HFFc6 (cell line): ENCODE results near the gene PHLDA3. TPM values are rescaled to one million over a fixed set of nuclear protein-coding genes. Genes with fewer than 3 reads are reported as not detected.

ENCODE experiments used
- DNase-seq: peaks from one replicate; pipeline ENCODE4 v3.0.0-alpha.2; 2018
- H3K27ac Mint-ChIP-seq: 2 replicates; pipeline ENCODE4 v1.8.0; 2020; ENCODE audit warnings: mild to moderate bottlenecking, mixed read lengths
- H3K27me3 Mint-ChIP-seq: 2 replicates; pipeline ENCODE4 v1.8.0; 2021; ENCODE audit warnings: mild to moderate bottlenecking, moderate library complexity, mixed read lengths; ENCODE audit not compliant: insufficient read depth
- H3K36me3 Mint-ChIP-seq: 2 replicates; pipeline ENCODE4 v1.8.0; 2021; ENCODE audit warnings: low read depth, mixed read lengths
- H3K4me1 Mint-ChIP-seq: 2 replicates; pipeline ENCODE4 v1.8.0; 2020; ENCODE audit warnings: low read depth, mixed read lengths
- H3K4me3 Mint-ChIP-seq: 2 replicates; pipeline ENCODE4 v1.8.0; 2020; ENCODE audit warnings: mild to moderate bottlenecking, moderate library complexity, mixed read lengths
- H3K9me3 Mint-ChIP-seq: 2 replicates; pipeline ENCODE4 v1.8.0; 2020; ENCODE audit warnings: mild to moderate bottlenecking, mixed read lengths
- total RNA-seq, 6 experiments: library from RNA; stranded (reverse); fragmentation: NEBNext Ultra II Directional; extraction: Animal tissue kit (Norgen Biotek cat#: 25700); gene quantifications; 2 replicates in 1 of 6; 3 replicates in 5 of 6; pipeline ENCODE4 v1.2.3, GENCODE V29; 2021
- TF ChIP-seq, protein P1 (sequence below): fragments of 200-600 bp; sonication (generic); IDR thresholded peaks from 2 replicates; pipeline ENCODE4 v1.5.0; 2021; ENCODE audit warnings: antibody characterized with exemption, mild to moderate bottlenecking

PHLDA3 gene
- total RNA-seq, 6 experiments from 2014 or later, result 101 to 113 (median 108) TPM

GRCh38 chr1:201443747-201444146 is 25.2 kb downstream of the PHLDA3 start:
- peaks cover 13% of the 10 kb centered on the region for H3K27me3 Mint-ChIP-seq
- H3K27ac Mint-ChIP-seq, result no peak overlapping the region
- no peak overlapping the region for H3K4me3 Mint-ChIP-seq
- peaks cover 21% of the 10 kb centered on the region for H3K4me1 Mint-ChIP-seq
- H3K36me3 Mint-ChIP-seq, result peaks cover 5% of the 10 kb centered on the region
- H3K9me3 Mint-ChIP-seq, result peaks cover 5% of the 10 kb centered on the region
- no peak for DNase-seq
- TF ChIP-seq, protein P1, sequence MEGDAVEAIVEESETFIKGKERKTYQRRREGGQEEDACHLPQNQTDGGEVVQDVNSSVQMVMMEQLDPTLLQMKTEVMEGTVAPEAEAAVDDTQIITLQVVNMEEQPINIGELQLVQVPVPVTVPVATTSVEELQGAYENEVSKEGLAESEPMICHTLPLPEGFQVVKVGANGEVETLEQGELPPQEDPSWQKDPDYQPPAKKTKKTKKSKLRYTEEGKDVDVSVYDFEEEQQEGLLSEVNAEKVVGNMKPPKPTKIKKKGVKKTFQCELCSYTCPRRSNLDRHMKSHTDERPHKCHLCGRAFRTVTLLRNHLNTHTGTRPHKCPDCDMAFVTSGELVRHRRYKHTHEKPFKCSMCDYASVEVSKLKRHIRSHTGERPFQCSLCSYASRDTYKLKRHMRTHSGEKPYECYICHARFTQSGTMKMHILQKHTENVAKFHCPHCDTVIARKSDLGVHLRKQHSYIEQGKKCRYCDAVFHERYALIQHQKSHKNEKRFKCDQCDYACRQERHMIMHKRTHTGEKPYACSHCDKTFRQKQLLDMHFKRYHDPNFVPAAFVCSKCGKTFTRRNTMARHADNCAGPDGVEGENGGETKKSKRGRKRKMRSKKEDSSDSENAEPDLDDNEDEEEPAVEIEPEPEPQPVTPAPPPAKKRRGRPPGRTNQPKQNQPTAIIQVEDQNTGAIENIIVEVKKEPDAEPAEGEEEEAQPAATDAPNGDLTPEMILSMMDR, result no peak

GRCh38 chr1:201436969-201437368 is 32.0 kb downstream of the PHLDA3 start:
- Mint-ChIP-seq H3K27ac (no peak overlapping the region), H3K9me3 (peaks cover 5% of the 10 kb centered on the region), H3K4me1 (peaks cover 19% of the 10 kb centered on the region), H3K4me3 (no peak overlapping the region), H3K27me3 (peaks cover 4% of the 10 kb centered on the region), H3K36me3 (peaks cover 5% of the 10 kb centered on the region)
- DNase-seq, result no peak
- TF ChIP-seq, protein P1, result no peak

DNA sequence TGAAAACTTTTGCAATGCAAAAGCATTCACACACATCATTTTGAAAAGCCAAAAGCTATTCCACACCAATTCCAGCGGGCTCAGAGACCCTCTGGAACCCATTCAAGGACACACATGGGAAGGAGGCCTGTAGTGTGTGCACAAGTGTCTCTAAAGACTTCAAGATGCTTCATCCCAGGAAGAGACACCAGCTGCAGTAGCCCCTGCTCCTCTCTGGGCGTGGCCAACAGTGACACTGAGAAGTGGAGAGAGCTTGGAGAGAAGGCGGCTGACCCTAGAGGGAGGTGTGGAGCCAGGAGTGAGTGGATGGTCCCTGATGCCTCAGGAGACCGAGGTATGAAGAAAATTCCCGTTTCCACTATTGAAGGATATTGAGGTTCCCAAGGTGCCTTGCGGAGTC is 32.6 kb downstream of the PHLDA3 start:
- DNase-seq, result peak; percentile 56
- Mint-ChIP-seq H3K27ac (no peak overlapping the region), H3K36me3 (peaks cover 5% of the 10 kb centered on the region), H3K9me3 (peaks cover 5% of the 10 kb centered on the region), H3K27me3 (peaks cover 5% of the 10 kb centered on the region), H3K4me1 (peaks cover 19% of the 10 kb centered on the region), H3K4me3 (no peak overlapping the region)
- TF ChIP-seq, protein P1, result peak; percentile 31; the same call in 1 of the 2 replicates

- H3K36me3 Mint-ChIP-seq, result no peaks in the 10 kb centered on the region
- H3K4me3 Mint-ChIP-seq, result no peak overlapping the region
- peaks cover 19% of the 10 kb centered on the region for H3K27me3 Mint-ChIP-seq
- TF ChIP-seq, protein P1, result no peak
- no peaks in the 10 kb centered on the region for H3K9me3 Mint-ChIP-seq
- no peak overlapping the region for H3K27ac Mint-ChIP-seq
- no peak for DNase-seq
- H3K4me1 Mint-ChIP-seq, result peaks cover 14% of the 10 kb centered on the region
Measured at GRCh38 chr1:201434266-201434665, 34.7 kb downstream of the PHLDA3 start.

DNA sequence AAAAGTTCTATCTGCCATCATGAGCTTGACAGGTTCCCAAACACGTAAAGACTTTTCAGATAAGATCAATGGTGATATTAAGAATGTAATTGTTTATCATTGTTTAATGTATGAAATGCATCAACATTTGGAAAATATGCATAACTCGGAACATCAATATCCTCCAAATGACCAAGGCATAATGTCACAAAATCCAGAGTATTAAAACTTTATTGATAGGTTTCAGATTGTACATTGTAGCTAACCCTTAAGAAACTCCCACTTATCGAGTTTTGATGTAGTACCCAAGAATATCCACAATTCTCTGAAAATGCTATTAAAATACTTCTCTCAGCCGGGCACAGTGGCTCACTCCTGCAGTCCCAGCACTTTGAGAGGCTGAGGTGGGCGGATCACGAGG is 35.4 kb downstream of the PHLDA3 start:
- Mint-ChIP-seq H3K9me3 (no peaks in the 10 kb centered on the region), H3K36me3 (no peaks in the 10 kb centered on the region), H3K27ac (no peak overlapping the region), H3K4me3 (no peak overlapping the region), H3K4me1 (peaks cover 14% of the 10 kb centered on the region), H3K27me3 (peaks cover 24% of the 10 kb centered on the region)
- DNase-seq, result no peak
- TF ChIP-seq, protein P1, result no peak

DNA sequence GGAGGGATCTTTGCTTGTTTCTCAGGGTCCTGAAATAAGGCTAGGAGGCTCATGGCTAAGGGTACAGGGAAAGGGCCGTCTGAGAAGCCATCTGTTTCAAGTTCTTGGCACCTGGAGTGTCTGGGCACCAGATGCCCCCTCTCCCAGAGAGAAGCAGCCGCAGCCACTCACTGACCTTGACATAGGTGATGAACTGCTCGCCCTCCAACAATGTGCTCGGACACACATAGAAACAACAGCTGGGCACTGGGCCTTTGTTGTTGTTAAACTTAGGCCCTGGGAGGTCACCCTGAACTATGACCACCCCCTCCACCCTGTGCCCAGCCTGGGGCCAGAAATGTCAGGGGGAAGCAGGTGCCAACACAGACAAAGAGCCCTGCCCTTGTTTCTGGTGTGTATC is 38.2 kb downstream of the PHLDA3 start:
- DNase-seq, result no peak
- no peaks in the 10 kb centered on the region for H3K9me3 Mint-ChIP-seq
- no peaks in the 10 kb centered on the region for H3K36me3 Mint-ChIP-seq
- no peak overlapping the region for H3K4me3 Mint-ChIP-seq
- no peak overlapping the region for H3K27ac Mint-ChIP-seq
- peaks cover 28% of the 10 kb centered on the region for H3K27me3 Mint-ChIP-seq
- peaks cover 4% of the 10 kb centered on the region for H3K4me1 Mint-ChIP-seq
- TF ChIP-seq, protein P1, result no peak
